Measurements from ENCODE around the gene MYLK4. TPM values are rescaled to one million over a fixed set of nuclear protein-coding genes. Genes with fewer than 3 reads are reported as not detected.

MYLK4 gene
- total and polyA plus RNA-seq, 9 donors, result 0.24 to 0.83 (median 0.50) TPM

- Histone ChIP-seq H3K27ac (no peak overlapping the region), H3K4me1 (ENCODE audit: insufficient read depth) (peaks cover 1% of the 10 kb centered on the region), H3K9me3 (no peaks in the 10 kb centered on the region), H3K36me3 (no peaks in the 10 kb centered on the region), H3K4me3 (no peak overlapping the region), H3K27me3 (no peaks in the 10 kb centered on the region)
- 93 to 95% (median 94%) methylated on average over 16 of the region's 16 CpGs for WGBS, 3 donors
- intact Hi-C loops (cut with DNase I), result no loop called here
- no peak for TF ChIP-seq EP300 (IDR thresholded peaks at IDR 0.05)
- no peak for TF ChIP-seq POLR2A (IDR thresholded peaks at IDR 0.05)
- TF ChIP-seq CTCF (IDR thresholded peaks at IDR 0.05), result no peak
- DNase-seq, result no peak
These were observed 45.2 kb upstream of the MYLK4 start for GRCh38 chr6:2795956-2796355.

GRCh38 chr6:2795162-2795561 is 44.4 kb upstream of the MYLK4 start:
- Histone ChIP-seq H3K4me3 (no peak overlapping the region), H3K36me3 (no peaks in the 10 kb centered on the region), H3K27me3 (no peaks in the 10 kb centered on the region), H3K9me3 (no peaks in the 10 kb centered on the region), H3K4me1 (ENCODE audit: insufficient read depth) (peaks cover 1% of the 10 kb centered on the region), H3K27ac (no peak overlapping the region)
- intact Hi-C loops (cut with DNase I), result no loop called here
- WGBS, 3 donors, result 81 to 88% (median 88%) methylated on average over 2 of the region's 2 CpGs
- no peak for DNase-seq
- no peak for TF ChIP-seq CTCF (IDR thresholded peaks at IDR 0.05)
- TF ChIP-seq POLR2A (IDR thresholded peaks at IDR 0.05), result no peak
- TF ChIP-seq EP300 (IDR thresholded peaks at IDR 0.05), result no peak

- Histone ChIP-seq H3K36me3 (no peaks in the 10 kb centered on the region), H3K27ac (no peak overlapping the region), H3K4me3 (no peak overlapping the region), H3K4me1 (ENCODE audit: insufficient read depth) (peaks cover 1% of the 10 kb centered on the region), H3K27me3 (no peaks in the 10 kb centered on the region), H3K9me3 (no peaks in the 10 kb centered on the region)
- no peak for TF ChIP-seq EP300 (IDR thresholded peaks at IDR 0.05)
- no peak for TF ChIP-seq CTCF (IDR thresholded peaks at IDR 0.05)
- no peak for TF ChIP-seq POLR2A (IDR thresholded peaks at IDR 0.05)
- no peak for DNase-seq
- 89 to 91% (median 89%) methylated on average over 5 of the region's 5 CpGs for WGBS, 3 donors
- intact Hi-C loops (cut with DNase I), result loop anchor here in 2 of 4 donors (5.0 kb wide), 1 partner anchor 138 kb away; no protein-coding TSS in a partner anchor
These were observed 43.5 kb upstream of the MYLK4 start for GRCh38 chr6:2794171-2794730.

- TF ChIP-seq POLR2A (IDR thresholded peaks at IDR 0.05), result no peak
- TF ChIP-seq EP300 (IDR thresholded peaks at IDR 0.05), result no peak
- TF ChIP-seq CTCF (IDR thresholded peaks at IDR 0.05), result no peak
- Histone ChIP-seq H3K36me3 (no peaks in the 10 kb centered on the region), H3K4me3 (no peak overlapping the region), H3K27ac (no peak overlapping the region), H3K4me1 (ENCODE audit: insufficient read depth) (peaks cover 1% of the 10 kb centered on the region), H3K27me3 (no peaks in the 10 kb centered on the region), H3K9me3 (no peaks in the 10 kb centered on the region)
- DNase-seq, result no peak
- intact Hi-C loops (cut with DNase I), result loop anchor here in 2 of 4 donors (5.0 kb wide), 1 partner anchor 139 kb away; no protein-coding TSS in a partner anchor
- WGBS, 3 donors, result 66 to 69% (median 67%) methylated on average over 9 of the region's 9 CpGs
These were observed 42.9 kb upstream of the MYLK4 start for GRCh38 chr6:2793534-2794151.
